Fibroblast of mammary gland (primary cell): ENCODE measurements around the gene CHRNA9.
"Not testable (repeated sequence)": the region's sequence is repeated elsewhere in the genome, so short reads cannot be mapped to it uniquely, and the experiment has no call there.

Source experiments
- DNase-seq: peaks from one replicate; pipeline ENCODE4 v3.0.0-alpha.2; 2010; ENCODE audit warnings: low read depth
- H3K4me3 ChIP-seq: 2 replicates; pipeline ENCODE4 v1.5.1; 2011; ENCODE audit warnings: low read depth, mild to moderate bottlenecking, low read length, moderate library complexity; ENCODE audit not compliant: control insufficient read depth
- TF ChIP-seq, protein P1 (sequence below): conservative IDR thresholded peaks from 2 replicates; pipeline ENCODE4 v1.5.1; 2011; ENCODE audit warnings: low read depth, low read length, inconsistent platforms; ENCODE audit not compliant: control insufficient read depth, insufficient read depth

Gene CHRNA9

DNA sequence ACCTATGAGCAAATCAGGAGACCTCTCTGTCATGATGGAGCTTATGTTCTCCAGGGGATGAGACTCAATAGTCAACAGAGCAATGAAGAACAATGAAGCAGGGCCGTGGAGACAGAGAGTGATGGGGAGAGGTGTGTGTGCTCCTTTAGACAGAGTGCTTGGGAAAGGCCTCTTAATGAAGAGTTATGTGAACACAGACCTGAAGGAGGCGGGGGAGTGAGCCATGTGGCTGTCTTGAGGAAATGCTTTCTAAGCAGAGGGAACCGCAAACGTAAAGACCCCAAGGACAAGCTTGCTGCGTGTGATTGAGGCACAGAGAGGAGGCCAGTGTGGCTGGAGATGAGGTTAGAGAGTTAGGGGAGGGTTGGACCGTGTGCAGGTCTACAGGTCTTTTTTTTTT is 53.1 kb downstream of the CHRNA9 start:
- no peak for DNase-seq
- TF ChIP-seq, protein P1, sequence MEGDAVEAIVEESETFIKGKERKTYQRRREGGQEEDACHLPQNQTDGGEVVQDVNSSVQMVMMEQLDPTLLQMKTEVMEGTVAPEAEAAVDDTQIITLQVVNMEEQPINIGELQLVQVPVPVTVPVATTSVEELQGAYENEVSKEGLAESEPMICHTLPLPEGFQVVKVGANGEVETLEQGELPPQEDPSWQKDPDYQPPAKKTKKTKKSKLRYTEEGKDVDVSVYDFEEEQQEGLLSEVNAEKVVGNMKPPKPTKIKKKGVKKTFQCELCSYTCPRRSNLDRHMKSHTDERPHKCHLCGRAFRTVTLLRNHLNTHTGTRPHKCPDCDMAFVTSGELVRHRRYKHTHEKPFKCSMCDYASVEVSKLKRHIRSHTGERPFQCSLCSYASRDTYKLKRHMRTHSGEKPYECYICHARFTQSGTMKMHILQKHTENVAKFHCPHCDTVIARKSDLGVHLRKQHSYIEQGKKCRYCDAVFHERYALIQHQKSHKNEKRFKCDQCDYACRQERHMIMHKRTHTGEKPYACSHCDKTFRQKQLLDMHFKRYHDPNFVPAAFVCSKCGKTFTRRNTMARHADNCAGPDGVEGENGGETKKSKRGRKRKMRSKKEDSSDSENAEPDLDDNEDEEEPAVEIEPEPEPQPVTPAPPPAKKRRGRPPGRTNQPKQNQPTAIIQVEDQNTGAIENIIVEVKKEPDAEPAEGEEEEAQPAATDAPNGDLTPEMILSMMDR: no peak
- no peak overlapping the region for H3K4me3 ChIP-seq

DNA sequence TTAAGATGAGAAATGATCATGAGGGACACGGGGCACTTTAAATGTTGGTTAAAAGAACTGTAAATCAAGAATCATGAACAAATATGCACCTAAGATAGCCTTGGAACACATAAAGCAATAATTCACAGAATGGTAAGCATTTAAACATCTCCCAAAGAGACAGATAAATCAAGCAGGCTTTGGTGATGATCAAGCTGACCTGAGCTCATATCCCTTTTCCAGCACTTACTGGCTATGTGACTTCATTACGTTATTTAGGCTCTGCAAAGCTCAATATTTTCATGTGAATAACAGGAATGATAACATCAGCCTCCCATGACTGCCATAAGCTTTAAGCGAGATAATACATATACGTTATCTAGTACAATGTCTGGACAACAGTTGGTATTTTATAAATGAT is 54.9 kb downstream of the CHRNA9 start:
- TF ChIP-seq, protein P1: no peak
- H3K4me3 ChIP-seq: no peak overlapping the region
- no peak for DNase-seq

DNA sequence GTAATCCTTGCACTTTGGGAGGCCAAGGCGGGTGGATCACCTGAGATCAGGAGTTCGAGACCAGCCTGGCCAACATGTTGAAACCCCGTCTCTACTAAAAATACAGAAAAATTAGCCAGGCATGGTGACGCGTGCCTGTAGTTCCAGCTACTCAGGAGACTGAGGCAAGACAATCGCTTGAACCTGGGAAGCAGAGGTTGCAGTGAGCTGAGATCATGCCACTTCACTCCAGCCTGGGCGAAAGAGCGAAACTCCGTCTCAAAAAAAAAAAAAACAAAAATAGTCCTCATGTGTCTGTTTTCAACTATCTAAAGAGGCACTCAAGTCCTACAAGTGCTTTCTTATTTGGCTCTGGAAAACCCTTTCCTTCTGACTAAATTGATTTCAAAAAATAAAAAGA is 57.1 kb downstream of the CHRNA9 start:
- not testable (repeated sequence) for H3K4me3 ChIP-seq, DNase-seq

DNA sequence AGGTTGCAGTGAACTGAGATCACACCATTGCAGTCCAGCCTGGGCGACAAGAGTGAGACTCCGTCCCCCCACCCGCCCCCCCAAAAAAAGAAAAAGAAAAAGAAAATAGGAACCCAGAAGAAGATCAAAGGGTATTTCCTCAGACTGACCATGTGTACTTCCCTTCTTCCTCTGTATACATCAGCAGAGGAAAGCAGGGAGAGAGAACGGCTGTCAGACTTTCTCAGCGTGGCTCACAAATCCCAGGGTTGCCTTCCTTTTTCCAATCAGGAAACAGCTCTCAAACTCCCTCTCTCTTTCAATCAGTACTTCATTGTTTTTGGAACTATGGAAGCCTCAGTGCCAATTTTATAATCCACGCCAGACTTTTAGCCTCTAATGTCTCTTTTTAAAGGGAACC is 59.1 kb downstream of the CHRNA9 start:
- DNase-seq: no peak
- TF ChIP-seq, protein P1: no peak
- H3K4me3 ChIP-seq: no peak overlapping the region

DNA sequence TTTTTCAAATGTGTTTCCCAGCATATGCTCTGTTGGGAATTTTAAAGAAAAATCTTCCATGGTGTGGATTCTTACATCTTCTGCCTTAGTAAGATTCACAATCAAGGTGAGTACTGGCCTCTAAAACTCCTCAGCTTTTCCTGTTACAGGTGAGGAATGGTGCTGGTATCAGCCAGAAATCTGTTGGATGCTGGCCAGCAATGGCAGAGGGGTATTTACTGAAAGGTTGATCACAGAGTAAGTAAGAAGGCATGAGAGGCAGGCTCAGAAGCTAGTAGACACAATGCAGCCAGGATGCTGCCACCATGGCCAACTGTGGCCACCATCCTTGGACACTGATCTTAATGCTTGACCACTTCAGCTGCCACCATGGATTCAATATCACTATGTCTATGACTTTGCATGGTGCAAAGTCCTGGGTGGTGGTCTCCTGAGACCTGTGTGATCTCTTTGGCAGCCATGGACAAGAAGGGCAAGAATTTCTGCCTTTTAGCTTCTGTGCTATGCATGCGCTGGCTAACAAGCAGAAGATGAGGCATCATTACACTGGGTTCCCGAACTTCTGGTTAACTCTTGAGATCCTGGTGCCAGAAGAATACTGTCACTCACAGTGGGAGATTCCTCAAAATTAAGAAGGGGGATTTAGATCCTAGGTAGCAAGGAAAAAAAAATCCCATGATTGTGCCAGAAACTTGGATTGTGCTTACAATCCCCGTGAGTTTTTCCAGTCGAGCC is 60.2 kb downstream of the CHRNA9 start:
- TF ChIP-seq, protein P1: no peak
- no peak overlapping the region for H3K4me3 ChIP-seq
- DNase-seq: no peak

DNA sequence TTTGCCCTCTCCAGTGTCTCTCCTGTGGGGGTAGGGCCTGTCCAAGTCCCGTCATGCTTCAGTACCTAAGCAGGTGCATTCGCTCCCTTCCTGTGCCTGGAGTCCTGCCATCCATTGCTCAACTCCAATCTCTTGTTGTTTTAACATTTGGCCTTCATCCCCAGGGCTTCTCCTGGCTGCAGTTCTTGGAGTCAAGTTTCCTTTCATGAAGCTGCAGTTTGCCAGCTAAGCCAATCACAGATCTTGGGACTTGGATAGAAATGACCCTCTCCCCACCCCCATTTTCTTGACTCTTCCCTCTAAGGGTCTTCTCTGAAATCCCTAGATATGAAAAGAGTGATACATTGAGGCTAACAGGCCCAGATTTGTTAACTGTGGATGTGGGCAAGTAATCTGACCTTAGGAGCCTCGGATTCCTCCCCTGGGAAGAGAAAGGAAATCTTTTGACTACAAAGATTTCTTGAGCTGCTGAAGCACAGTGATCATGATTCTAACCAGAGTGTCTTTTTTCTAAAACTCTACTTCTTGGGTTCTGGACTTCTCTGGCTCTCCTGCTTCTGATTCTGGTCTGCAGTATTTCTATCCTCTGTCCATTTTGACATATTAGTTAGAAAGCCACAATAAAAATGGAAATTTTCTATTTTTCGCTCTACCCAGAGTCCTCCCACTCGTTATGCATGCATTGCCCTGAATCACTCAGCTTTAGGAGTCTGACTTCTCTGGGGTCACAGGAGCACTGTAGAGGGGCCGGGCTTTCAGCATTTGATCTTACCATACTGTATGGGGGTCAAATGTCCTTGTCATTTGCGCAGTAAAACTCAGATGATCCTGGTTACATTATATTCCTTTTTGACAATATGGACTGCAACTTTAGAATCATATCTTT is 61.0 kb downstream of the CHRNA9 start:
- peak; percentile 64 for DNase-seq
- TF ChIP-seq, protein P1: no peak
- no peak overlapping the region for H3K4me3 ChIP-seq

DNA sequence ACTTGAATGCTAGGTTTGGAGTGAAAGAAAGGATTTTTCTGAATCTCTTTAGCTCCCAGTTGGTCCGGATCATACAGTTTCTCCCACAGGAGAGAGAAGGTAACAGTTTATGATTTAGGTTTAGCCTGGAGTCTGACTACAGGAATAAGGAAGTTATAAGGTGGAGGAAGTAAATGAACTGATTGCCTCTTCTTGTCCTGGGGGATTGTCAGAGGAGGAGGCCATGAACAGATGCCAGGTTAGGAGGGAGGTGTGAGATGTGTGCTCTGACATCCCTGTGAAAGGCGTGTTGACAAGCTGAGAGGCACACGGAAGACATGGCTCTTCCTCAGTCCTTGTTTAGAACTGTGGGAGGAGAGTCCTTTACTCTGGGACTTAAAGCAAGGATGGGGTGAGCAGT is 64.4 kb downstream of the CHRNA9 start:
- no peak overlapping the region for H3K4me3 ChIP-seq
- DNase-seq: no peak
- TF ChIP-seq, protein P1: no peak
